ENCODE data around the gene PCCA. TPM values are rescaled to one million over a fixed set of nuclear protein-coding genes. Genes with fewer than 3 reads are reported as not detected.
"Not testable (repeated sequence)": the region's sequence is repeated elsewhere in the genome, so short reads cannot be mapped to it uniquely, and the experiment has no call there.

PCCA gene
- polyA plus RNA-seq, 3 donors from 2014 or later = 7.9 to 14.0 (median 11.4) TPM

- Mint-ChIP-seq H3K36me3 (peaks cover 0 to 26% (median 4%) of the 10 kb centered on the region in 3 donors), H3K4me3 (no peak overlapping the region), H3K27ac (no peak overlapping the region), H3K4me1 (no peaks in the 10 kb centered on the region), H3K9me3 (no peaks in the 10 kb centered on the region), H3K27me3 (ENCODE audit: low read depth in 3 of 3) (no peaks in the 10 kb centered on the region)
- DNase-seq = no peak
These were observed 275.0 kb downstream of the PCCA start for GRCh38 chr13:100363874-100364273.

- no peak overlapping the region for H3K4me3 Mint-ChIP-seq
- DNase-seq = no peak
- peaks cover 2 to 23% (median 10%) of the 10 kb centered on the region in 3 donors for H3K36me3 Mint-ChIP-seq
- no peaks in the 10 kb centered on the region for H3K9me3 Mint-ChIP-seq
- H3K27ac Mint-ChIP-seq = no peak overlapping the region
- H3K27me3 Mint-ChIP-seq (ENCODE audit: low read depth in 3 of 3) = no peaks in the 10 kb centered on the region
- no peaks in the 10 kb centered on the region for H3K4me1 Mint-ChIP-seq
These were observed 275.7 kb downstream of the PCCA start for GRCh38 chr13:100364591-100364990.

GRCh38 chr13:100365680-100366079, 276.8 kb downstream of the PCCA start:
- H3K4me3 Mint-ChIP-seq = no peak overlapping the region
- H3K27ac Mint-ChIP-seq = peak overlapping the region in 1 of 6 donors; percentile 7
- no peaks in the 10 kb centered on the region for H3K4me1 Mint-ChIP-seq
- H3K9me3 Mint-ChIP-seq = peaks cover 0 to 2% (median 0%) of the 10 kb centered on the region in 6 donors
- H3K27me3 Mint-ChIP-seq (ENCODE audit: low read depth in 3 of 3) = no peaks in the 10 kb centered on the region
- peaks cover 4 to 15% (median 15%) of the 10 kb centered on the region in 3 donors for H3K36me3 Mint-ChIP-seq
- DNase-seq = no peak

- DNase-seq = no peak
- no peaks in the 10 kb centered on the region for H3K27me3 Mint-ChIP-seq (ENCODE audit: low read depth in 3 of 3)
- H3K4me1 Mint-ChIP-seq = no peaks in the 10 kb centered on the region
- H3K4me3 Mint-ChIP-seq = no peak overlapping the region
- no peak overlapping the region for H3K27ac Mint-ChIP-seq
- peaks cover 43 to 63% (median 52%) of the 10 kb centered on the region in 3 donors for H3K36me3 Mint-ChIP-seq
- H3K9me3 Mint-ChIP-seq = peaks cover 15 to 39% (median 25%) of the 10 kb centered on the region in 6 donors
These were observed 289.6 kb downstream of the PCCA start for GRCh38 chr13:100378533-100378932.

GRCh38 chr13:100381595-100382224, 292.8 kb downstream of the PCCA start:
- H3K27ac Mint-ChIP-seq = no peak overlapping the region
- DNase-seq = no peak
- H3K4me1 Mint-ChIP-seq = no peaks in the 10 kb centered on the region
- H3K27me3 Mint-ChIP-seq (ENCODE audit: low read depth in 3 of 3) = no peaks in the 10 kb centered on the region
- peaks cover 28 to 49% (median 38%) of the 10 kb centered on the region in 3 donors for H3K36me3 Mint-ChIP-seq
- H3K9me3 Mint-ChIP-seq = peaks cover 6 to 27% (median 21%) of the 10 kb centered on the region in 6 donors
- no peak overlapping the region for H3K4me3 Mint-ChIP-seq

- H3K4me1 Mint-ChIP-seq = no peaks in the 10 kb centered on the region
These were observed 293.9 kb downstream of the PCCA start for GRCh38 chr13:100382785-100383184.

GRCh38 chr13:100387416-100387815, 298.5 kb downstream of the PCCA start:
- H3K9me3 Mint-ChIP-seq = no peaks in the 10 kb centered on the region
- no peak for DNase-seq
- H3K27ac Mint-ChIP-seq = no peak overlapping the region
- H3K36me3 Mint-ChIP-seq = peaks cover 4 to 23% (median 15%) of the 10 kb centered on the region in 3 donors
- H3K27me3 Mint-ChIP-seq (ENCODE audit: low read depth in 3 of 3) = no peaks in the 10 kb centered on the region
- peaks cover 2 to 7% of the 10 kb centered on the region in 2 donors for H3K4me1 Mint-ChIP-seq
- no peak overlapping the region for H3K4me3 Mint-ChIP-seq

More at GRCh38 chr13:100382785-100383184, 293.9 kb downstream of the PCCA start:
- H3K36me3 Mint-ChIP-seq = peaks cover 25 to 48% (median 35%) of the 10 kb centered on the region in 3 donors
- DNase-seq = no peak
- H3K4me3 Mint-ChIP-seq = no peak overlapping the region
- H3K27me3 Mint-ChIP-seq (ENCODE audit: low read depth in 3 of 3) = no peaks in the 10 kb centered on the region
- H3K9me3 Mint-ChIP-seq = peaks cover 6 to 18% (median 14%) of the 10 kb centered on the region in 6 donors
- no peak overlapping the region for H3K27ac Mint-ChIP-seq

GRCh38 chr13:100388150-100388549, 299.3 kb downstream of the PCCA start:
- H3K9me3 Mint-ChIP-seq; H3K27ac Mint-ChIP-seq; DNase-seq; H3K27me3 Mint-ChIP-seq (ENCODE audit: low read depth in 3 of 3); H3K4me3 Mint-ChIP-seq: not testable (repeated sequence)
- peaks cover 8 to 14% of the 10 kb centered on the region in 2 donors for H3K4me1 Mint-ChIP-seq
- H3K36me3 Mint-ChIP-seq = peaks cover 4 to 22% (median 14%) of the 10 kb centered on the region in 3 donors

- Mint-ChIP-seq H3K4me3 (no peak overlapping the region), H3K27ac (no peak overlapping the region), H3K36me3 (peaks cover 4 to 19% (median 14%) of the 10 kb centered on the region in 3 donors), H3K9me3 (no peaks in the 10 kb centered on the region), H3K27me3 (ENCODE audit: low read depth in 3 of 3) (no peaks in the 10 kb centered on the region), H3K4me1 (peaks cover 8 to 15% of the 10 kb centered on the region in 2 donors)
- DNase-seq = no peak
These were observed 300.0 kb downstream of the PCCA start for GRCh38 chr13:100388923-100389322.

GRCh38 chr13:100389617-100390016, 300.7 kb downstream of the PCCA start:
- H3K36me3 Mint-ChIP-seq = peaks cover 4 to 19% (median 14%) of the 10 kb centered on the region in 3 donors
- H3K27ac Mint-ChIP-seq = no peak overlapping the region
- no peaks in the 10 kb centered on the region for H3K27me3 Mint-ChIP-seq (ENCODE audit: low read depth in 3 of 3)
- H3K9me3 Mint-ChIP-seq = no peaks in the 10 kb centered on the region
- H3K4me1 Mint-ChIP-seq = peaks cover 8 to 15% of the 10 kb centered on the region in 2 donors
- DNase-seq = no peak
- H3K4me3 Mint-ChIP-seq = no peak overlapping the region

GRCh38 chr13:100392709-100393630, 304.1 kb downstream of the PCCA start:
- Mint-ChIP-seq H3K27me3 (ENCODE audit: low read depth in 3 of 3) (no peaks in the 10 kb centered on the region), H3K4me1 (peaks cover 8 to 15% of the 10 kb centered on the region in 2 donors), H3K27ac (peak overlapping the region in 2 of 6 donors; percentile 67 to 70), H3K9me3 (no peaks in the 10 kb centered on the region), H3K4me3 (peak overlapping the region in 1 of 5 donors; percentile 51), H3K36me3 (peaks cover 0 to 8% (median 3%) of the 10 kb centered on the region in 3 donors)
- peak in 1 of 3 donors; percentile 17 for DNase-seq

GRCh38 chr13:100394005-100394695, 305.3 kb downstream of the PCCA start:
- DNase-seq = peak in 1 of 3 donors; percentile 3
- Mint-ChIP-seq H3K9me3 (no peaks in the 10 kb centered on the region), H3K4me1 (peaks cover 8 to 15% of the 10 kb centered on the region in 2 donors), H3K27ac (peak overlapping the region in 2 of 6 donors; percentile 60 to 71), H3K27me3 (ENCODE audit: low read depth in 3 of 3) (no peaks in the 10 kb centered on the region), H3K36me3 (peaks cover 0 to 8% (median 3%) of the 10 kb centered on the region in 3 donors), H3K4me3 (peak overlapping the region in 1 of 5 donors; percentile 48)

GRCh38 chr13:100395698-100396373, 306.9 kb downstream of the PCCA start:
- Mint-ChIP-seq H3K27me3 (ENCODE audit: low read depth in 3 of 3) (no peaks in the 10 kb centered on the region), H3K9me3 (no peaks in the 10 kb centered on the region), H3K4me1 (peaks cover 8 to 15% of the 10 kb centered on the region in 2 donors), H3K27ac (no peak overlapping the region), H3K4me3 (no peak overlapping the region), H3K36me3 (peaks cover 0 to 16% (median 6%) of the 10 kb centered on the region in 3 donors)
- DNase-seq = no peak
